Measurements from ENCODE around the gene RFX7. TPM values are rescaled to one million over a fixed set of nuclear protein-coding genes. Genes with fewer than 3 reads are reported as not detected.

RFX7 gene
- total and polyA plus RNA-seq, 2 donors (not counting 1 experiment from before 2014, with no cell fraction given): 5.4 to 6.9 TPM

DNA sequence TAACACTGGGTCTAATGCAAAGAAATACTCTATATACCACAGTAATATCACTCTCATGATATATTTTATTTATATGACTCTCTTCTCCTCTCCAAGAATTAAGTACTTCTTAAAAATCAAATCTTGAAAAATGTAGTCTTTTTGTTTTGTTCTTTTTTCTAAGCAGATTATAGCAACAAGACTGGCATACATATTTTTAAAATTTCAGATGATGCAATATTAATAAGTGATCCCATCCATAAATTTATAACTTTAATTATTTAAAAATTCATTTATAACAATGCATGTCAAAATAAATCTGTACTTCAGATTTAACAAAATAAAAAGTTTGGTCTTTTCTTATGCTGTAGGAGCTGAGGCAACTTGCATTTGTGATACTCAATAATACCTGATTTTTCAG, 155.3 kb downstream of the RFX7 start:
- Histone ChIP-seq H2AFZ (ENCODE audit: low read length) (no peak overlapping the region), H3K36me3 (ENCODE audit: control insufficient read depth, insufficient read depth, low read length) (peaks cover 1% of the 10 kb centered on the region), H3K4me2 (ENCODE audit: extremely low read depth, insufficient read depth, low read length) (no peak overlapping the region), H3K79me2 (ENCODE audit: control insufficient read depth, insufficient read depth, low read length) (no peaks in the 10 kb centered on the region), H3K9me3 (ENCODE audit: control insufficient read depth, insufficient read depth, low read depth, low read length) (no peaks in the 10 kb centered on the region), H3K9ac (ENCODE audit: insufficient read depth, low read length) (no peak overlapping the region), H4K20me1 (ENCODE audit: control insufficient read depth, extremely low read depth, insufficient read depth, low read length) (no peaks in the 10 kb centered on the region), H3K27ac (ENCODE audit: insufficient read depth, low read length) (no peak overlapping the region), H3K4me3 (replicated peaks in 1 of 4; ENCODE audit: control extremely low read depth in 1 of 4, insufficient read depth in 1 of 4, low read depth in 3 of 4, low read length in 4 of 4) (no peak overlapping the region), H3K4me1 (ENCODE audit: control insufficient read depth, extremely low read depth, insufficient read depth, low read length) (no peaks in the 10 kb centered on the region), H3K27me3 (ENCODE audit: control insufficient read depth, insufficient read depth, low read length) (no peaks in the 10 kb centered on the region)
- TF ChIP-seq, protein P1, sequence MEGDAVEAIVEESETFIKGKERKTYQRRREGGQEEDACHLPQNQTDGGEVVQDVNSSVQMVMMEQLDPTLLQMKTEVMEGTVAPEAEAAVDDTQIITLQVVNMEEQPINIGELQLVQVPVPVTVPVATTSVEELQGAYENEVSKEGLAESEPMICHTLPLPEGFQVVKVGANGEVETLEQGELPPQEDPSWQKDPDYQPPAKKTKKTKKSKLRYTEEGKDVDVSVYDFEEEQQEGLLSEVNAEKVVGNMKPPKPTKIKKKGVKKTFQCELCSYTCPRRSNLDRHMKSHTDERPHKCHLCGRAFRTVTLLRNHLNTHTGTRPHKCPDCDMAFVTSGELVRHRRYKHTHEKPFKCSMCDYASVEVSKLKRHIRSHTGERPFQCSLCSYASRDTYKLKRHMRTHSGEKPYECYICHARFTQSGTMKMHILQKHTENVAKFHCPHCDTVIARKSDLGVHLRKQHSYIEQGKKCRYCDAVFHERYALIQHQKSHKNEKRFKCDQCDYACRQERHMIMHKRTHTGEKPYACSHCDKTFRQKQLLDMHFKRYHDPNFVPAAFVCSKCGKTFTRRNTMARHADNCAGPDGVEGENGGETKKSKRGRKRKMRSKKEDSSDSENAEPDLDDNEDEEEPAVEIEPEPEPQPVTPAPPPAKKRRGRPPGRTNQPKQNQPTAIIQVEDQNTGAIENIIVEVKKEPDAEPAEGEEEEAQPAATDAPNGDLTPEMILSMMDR (conservative IDR thresholded peaks at IDR 0.05 in 1 of 2, IDR thresholded peaks at IDR 0.05 in 1 of 2; ENCODE audit: low read depth in 1 of 2, low read length in 2 of 2): no peak
- TF ChIP-seq EZH2 (IDR thresholded peaks at IDR 0.05; ENCODE audit: low read length, missing control alignments): no peak
- no peak for DNase-seq (ENCODE audit: low read depth in 2 of 2)

DNA sequence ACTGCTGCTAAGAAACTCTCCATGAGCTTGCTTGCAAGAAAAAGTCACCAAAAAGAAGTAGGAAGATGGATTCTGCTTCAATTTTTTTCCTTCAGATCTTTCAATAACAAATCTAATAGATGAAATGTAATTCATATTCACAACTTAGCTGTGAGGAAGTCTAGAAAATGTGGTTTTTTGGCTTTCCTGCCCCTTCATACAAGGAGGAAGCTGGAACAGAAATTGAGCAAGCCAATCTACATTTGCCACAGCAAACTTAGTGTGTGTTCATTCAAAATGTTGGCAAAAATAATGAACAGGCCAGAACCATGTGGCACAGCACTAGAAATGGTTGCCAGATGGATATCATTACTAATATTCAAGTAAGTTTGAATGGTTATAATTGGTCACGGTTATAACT, 157.1 kb downstream of the RFX7 start:
- no peaks in the 10 kb centered on the region for H3K9me3 ChIP-seq (ENCODE audit: control insufficient read depth, insufficient read depth, low read depth, low read length)
- no peaks in the 10 kb centered on the region for H3K79me2 ChIP-seq (ENCODE audit: control insufficient read depth, insufficient read depth, low read length)
- no peaks in the 10 kb centered on the region for H3K36me3 ChIP-seq (ENCODE audit: control insufficient read depth, insufficient read depth, low read length)
- no peak overlapping the region for H3K27ac ChIP-seq (ENCODE audit: insufficient read depth, low read length)
- no peak overlapping the region for H2AFZ ChIP-seq (ENCODE audit: low read length)
- no peaks in the 10 kb centered on the region for H4K20me1 ChIP-seq (ENCODE audit: control insufficient read depth, extremely low read depth, insufficient read depth, low read length)
- DNase-seq (ENCODE audit: low read depth in 2 of 2): no peak
- H3K27me3 ChIP-seq (ENCODE audit: control insufficient read depth, insufficient read depth, low read length): no peaks in the 10 kb centered on the region
- H3K4me2 ChIP-seq (ENCODE audit: extremely low read depth, insufficient read depth, low read length): no peak overlapping the region
- H3K4me1 ChIP-seq (ENCODE audit: control insufficient read depth, extremely low read depth, insufficient read depth, low read length): no peaks in the 10 kb centered on the region
- TF ChIP-seq EZH2 (IDR thresholded peaks at IDR 0.05; ENCODE audit: low read length, missing control alignments): no peak
- no peak overlapping the region for H3K4me3 ChIP-seq (replicated peaks in 1 of 4; ENCODE audit: control extremely low read depth in 1 of 4, insufficient read depth in 1 of 4, low read depth in 3 of 4, low read length in 4 of 4)
- no peak overlapping the region for H3K9ac ChIP-seq (ENCODE audit: insufficient read depth, low read length)

DNA sequence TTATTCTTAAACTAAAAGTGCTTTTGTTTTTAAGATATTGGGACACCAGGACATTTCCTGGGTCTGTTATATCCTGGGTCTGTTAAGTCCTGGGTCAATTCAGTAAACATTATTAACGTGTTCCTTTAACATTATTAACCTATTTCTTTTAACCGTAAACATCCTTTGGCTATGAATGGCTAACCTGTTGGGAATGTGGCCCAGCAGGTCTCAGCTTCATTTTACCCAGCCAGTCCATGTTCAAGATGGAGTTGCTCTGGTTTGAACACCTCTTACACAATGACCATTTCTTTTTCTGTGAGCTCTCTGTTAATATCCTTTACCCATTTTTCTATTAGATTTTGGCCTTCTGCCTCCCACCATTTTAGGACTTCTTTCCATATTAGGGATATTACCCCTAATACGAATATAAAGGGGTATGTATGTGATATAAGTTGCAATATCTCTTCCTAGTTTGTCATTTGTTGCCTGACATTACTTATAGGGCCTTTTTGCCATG, 161.4 kb downstream of the RFX7 start:
- Histone ChIP-seq H3K27ac (ENCODE audit: insufficient read depth, low read length) (no peak overlapping the region), H3K4me1 (ENCODE audit: control insufficient read depth, extremely low read depth, insufficient read depth, low read length) (no peaks in the 10 kb centered on the region), H3K27me3 (ENCODE audit: control insufficient read depth, insufficient read depth, low read length) (no peaks in the 10 kb centered on the region), H3K4me2 (ENCODE audit: extremely low read depth, insufficient read depth, low read length) (no peak overlapping the region), H2AFZ (ENCODE audit: low read length) (no peak overlapping the region), H3K36me3 (ENCODE audit: control insufficient read depth, insufficient read depth, low read length) (no peaks in the 10 kb centered on the region), H3K9ac (ENCODE audit: insufficient read depth, low read length) (no peak overlapping the region), H3K79me2 (ENCODE audit: control insufficient read depth, insufficient read depth, low read length) (no peaks in the 10 kb centered on the region), H3K4me3 (replicated peaks in 1 of 4; ENCODE audit: control extremely low read depth in 1 of 4, insufficient read depth in 1 of 4, low read depth in 3 of 4, low read length in 4 of 4) (no peak overlapping the region), H4K20me1 (ENCODE audit: control insufficient read depth, extremely low read depth, insufficient read depth, low read length) (no peaks in the 10 kb centered on the region), H3K9me3 (ENCODE audit: control insufficient read depth, insufficient read depth, low read depth, low read length) (no peaks in the 10 kb centered on the region)
- no peak for DNase-seq (ENCODE audit: low read depth in 2 of 2)
- no peak for TF ChIP-seq EZH2 (IDR thresholded peaks at IDR 0.05; ENCODE audit: low read length, missing control alignments)
- TF ChIP-seq, protein P1 (conservative IDR thresholded peaks at IDR 0.05 in 1 of 2, IDR thresholded peaks at IDR 0.05 in 1 of 2; ENCODE audit: low read depth in 1 of 2, low read length in 2 of 2): no peak

Data from fibroblast of lung (primary cell).